HepG2 (cell line): Measurements from ENCODE around the gene MYRFL. TPM values are rescaled to one million over a fixed set of nuclear protein-coding genes. Genes with fewer than 3 reads are reported as not detected.

Source experiments
- ATAC-seq: fragments of 200-7000 bp; cut with Tn5 transposase; 3 replicates; pipeline ENCODE4 v1.9.1; 2020; ENCODE audit warnings: mild to moderate bottlenecking, moderate library complexity
- BruUV-seq: library from RNA; stranded (reverse); fragments of 400-500 nt; replicated peaks from 2 replicates; lab custom pipeline; 2021; lab: Mats Ljungman, UMichigan
- CTCF ChIA-PET: fragments of 300-600 bp; formaldehyde crosslinking; extraction: SDS; loops from one replicate; lab custom pipeline; 2021; ENCODE audit warnings: low total read pairs, inconsistent platforms, low intra/inter-chr PET ratio; lab: Yijun Ruan, JAX
- POLR2A ChIA-PET: fragments of 350-600 bp; sonication (Branson Sonifier 250); formaldehyde crosslinking; loops from one replicate; lab custom pipeline; 2020; ENCODE audit warnings: antibody characterized with exemption, inconsistent platforms; lab: Yijun Ruan, JAX
- DNase-seq: peaks from one replicate; pipeline ENCODE4 v3.0.0-alpha.2; 2015; ENCODE audit warnings: low spot score
- FAIRE-seq: peaks from 3 replicates; lab custom pipeline; 2011; peaks lifted over from hg19 to GRCh38; lab: Jason Lieb, UNC
- H2AFZ ChIP-seq: one replicate; pipeline ENCODE4 v1.6.1; 2011; ENCODE audit warnings: low read length, inconsistent platforms
- H3K27ac ChIP-seq: fragments of 300-600 bp; 3 replicates; pipeline ENCODE4 v1.8.0; 2011; ENCODE audit warnings: mixed run types, mild to moderate bottlenecking, mixed read lengths, low read length, inconsistent platforms; ENCODE audit not compliant: insufficient read depth; ENCODE audit errors: extremely low read length
- H3K27me3 ChIP-seq, 2 experiments: fragments of 200-600 bp in 1 of 2; 2 replicates in 1 of 2; 3 replicates in 1 of 2; pipeline versions ENCODE4 v1.6.0 to v1.8.0; 2011; ENCODE audit warnings: low read length in 2 of 2, mild to moderate bottlenecking in 2 of 2, moderate library complexity in 2 of 2, inconsistent platforms in 1 of 2; ENCODE audit not compliant: insufficient read depth in 2 of 2, control insufficient read depth in 1 of 2
- H3K36me3 ChIP-seq, 2 experiments: fragments of 200-600 bp in 1 of 2; replicated peaks in 1 of 2; 2 replicates in 1 of 2; 3 replicates in 1 of 2; pipeline versions ENCODE4 v1.5.1 to v1.8.0; 2011; ENCODE audit warnings: low read length in 2 of 2, inconsistent platforms in 1 of 2; ENCODE audit not compliant: insufficient read depth in 2 of 2, control insufficient read depth in 1 of 2
- H3K4me1 ChIP-seq: 2 replicates; pipeline ENCODE4 v1.5.1; 2012; ENCODE audit warnings: low read length, inconsistent platforms; ENCODE audit not compliant: insufficient read depth
- H3K4me2 ChIP-seq: 2 replicates; pipeline ENCODE4 v1.6.0; 2011; ENCODE audit warnings: low read depth, low read length, inconsistent platforms
- H3K4me3 ChIP-seq, 3 experiments: fragments of 200-600 bp in 1 of 3; sonication (generic), shearing (Covaris generic) in 1 of 3; replicated peaks in 1 of 3; 2 replicates each; pipeline ENCODE4 v1.5.1; 2011 to 2016; ENCODE audit warnings: low read length in 3 of 3, inconsistent platforms in 2 of 3, low read depth in 2 of 3, mild to moderate bottlenecking in 2 of 3, control low read depth in 1 of 3, mixed read lengths in 1 of 3; ENCODE audit not compliant: insufficient read depth in 1 of 3
- H3K79me2 ChIP-seq: one replicate; pipeline ENCODE4 v1.6.1; 2011; ENCODE audit warnings: low read length, inconsistent platforms; ENCODE audit not compliant: insufficient read depth
- H3K9ac ChIP-seq: 2 replicates; pipeline ENCODE4 v1.6.0; 2011; ENCODE audit warnings: mild to moderate bottlenecking, low read depth, low read length, inconsistent platforms; ENCODE audit not compliant: insufficient read depth
- H3K9me3 ChIP-seq: 2 replicates; pipeline ENCODE4 v1.5.1; 2012; ENCODE audit warnings: mild to moderate bottlenecking, low read length
- H4K20me1 ChIP-seq: 2 replicates; pipeline ENCODE4 v1.6.0; 2011; ENCODE audit warnings: inconsistent platforms, mild to moderate bottlenecking, low read length, moderate library complexity; ENCODE audit not compliant: insufficient read depth
- CENPT ChIP-seq: sonication (generic); formaldehyde crosslinking; IDR thresholded peaks from 2 replicates; pipeline ENCODE4 v1.8.0; 2022; ENCODE audit warnings: low read depth, mild to moderate bottlenecking, moderate library complexity, missing genetic modification reagents
- CREBL2 ChIP-seq: sonication (generic); formaldehyde crosslinking; IDR thresholded peaks from 2 replicates; pipeline ENCODE4 v1.8.1; 2023; ENCODE audit warnings: missing genetic modification reagents, mild to moderate bottlenecking, borderline replicate concordance
- HMG20B ChIP-seq: conservative IDR thresholded peaks from 2 replicates; pipeline ENCODE4 v1.6.1; 2016; ENCODE audit warnings: missing genetic modification reagents, missing compliant biosample characterization
- ISL2 ChIP-seq: sonication (generic); formaldehyde crosslinking; IDR thresholded peaks from 2 replicates; pipeline ENCODE4 v1.5.0; 2020; ENCODE audit warnings: missing genetic modification reagents
- KDM5B ChIP-seq: sonication (generic); formaldehyde crosslinking; IDR thresholded peaks from 2 replicates; pipeline ENCODE4 v1.4.0; 2020; ENCODE audit warnings: missing genetic modification reagents, mild to moderate bottlenecking, borderline replicate concordance
- LCORL ChIP-seq, 2 experiments: fragments of 450-650 bp in 1 of 2; sonication (generic) in 1 of 2; formaldehyde crosslinking in 1 of 2; IDR thresholded peaks; 2 replicates each; pipeline versions ENCODE4 v1.5.0 to v1.6.1; 2017 to 2020; ENCODE audit warnings: antibody characterized with exemption in 1 of 2, missing genetic modification reagents in 1 of 2
- MAX ChIP-seq: IDR thresholded peaks from 2 replicates; pipeline ENCODE4 v1.6.1; 2012; ENCODE audit warnings: inconsistent platforms
- MIER3 ChIP-seq: IDR thresholded peaks from 2 replicates; pipeline ENCODE4 v1.6.1; 2016; ENCODE audit warnings: missing compliant biosample characterization, borderline replicate concordance
- MZF1 ChIP-seq: sonication (generic); formaldehyde crosslinking; IDR thresholded peaks from 2 replicates; pipeline ENCODE4 v1.8.1; 2023; ENCODE audit warnings: mild to moderate bottlenecking, missing genetic modification reagents, borderline replicate concordance
- RBM22 ChIP-seq: fragments of 200-400 bp; formaldehyde crosslinking; optimal IDR thresholded peaks from 2 replicates; pipeline ENCODE3; 2017; ENCODE audit warnings: mild to moderate bottlenecking, low read length, moderate library complexity
- SATB2 ChIP-seq: sonication (generic); formaldehyde crosslinking; IDR thresholded peaks from 2 replicates; pipeline ENCODE4 v1.5.0; 2020; ENCODE audit warnings: missing genetic modification reagents
- STAG1 ChIP-seq: sonication (generic); formaldehyde crosslinking; IDR thresholded peaks from 2 replicates; pipeline ENCODE4 v1.4.0; 2020; ENCODE audit warnings: missing genetic modification reagents
- TAF1 ChIP-seq: sonication (generic); formaldehyde crosslinking; IDR thresholded peaks from 2 replicates; pipeline ENCODE4 v1.4.0; 2020; ENCODE audit warnings: missing genetic modification reagents
- ZFP37 ChIP-seq: sonication (generic); formaldehyde crosslinking; IDR thresholded peaks from 2 replicates; pipeline ENCODE4 v1.4.0; 2020; ENCODE audit warnings: missing genetic modification reagents, borderline replicate concordance
- ZNF263 ChIP-seq: sonication (generic); formaldehyde crosslinking; IDR thresholded peaks from 2 replicates; pipeline ENCODE4 v1.4.0; 2020; ENCODE audit warnings: missing genetic modification reagents
- ZNF713 ChIP-seq: sonication (generic); formaldehyde crosslinking; IDR thresholded peaks from 2 replicates; pipeline ENCODE4 v1.4.0; 2020; ENCODE audit warnings: mild to moderate bottlenecking, missing genetic modification reagents
- ZNF746 ChIP-seq: sonication (generic); formaldehyde crosslinking; IDR thresholded peaks from 2 replicates; pipeline ENCODE4 v1.8.0; 2022; ENCODE audit warnings: mild to moderate bottlenecking, missing genetic modification reagents
- ZSCAN9 ChIP-seq: IDR thresholded peaks from 2 replicates; pipeline ENCODE4 v1.6.1; 2016; ENCODE audit warnings: borderline replicate concordance
- WGBS: methylation state at CpG from one replicate; pipeline ENCODE4 v1.1.6; 2017; ENCODE audit warnings: low lambda C conversion rate; 5-methylcytosine and 5-hydroxymethylcytosine counted together
- in situ Hi-C: cut with HindIII; loops from 2 replicates; pipeline ENCODE4 v1.10.0; 2017; ENCODE audit warnings: low pct_unique_long_range_greater_than_20kb; ENCODE audit not compliant: extremely low pct_ligation_motif_present
- intact Hi-C: fragments of 100-400 bp; cut with micrococcal nuclease; formaldehyde crosslinking; loops from one replicate; pipeline ENCODE4 v1.10.0; 2022; ENCODE audit not compliant: unreplicated experiment
- polyA plus RNA-seq, 8 experiments: library from polyadenylated mRNA; depleted of rRNA in 3 of 8; stranded (reverse) in 7 of 8; unstranded in 1 of 8; fragments of >200 nt; fragmentation: Illumina TruSeq in 4 of 8; extraction: Trizol in 4 of 8; gene quantifications; 2 replicates each; pipeline versions ENCODE4 v1.2.1 to v1.2.3, GENCODE V29; 2011 to 2016; ENCODE audit warnings: low read depth in 4 of 8, missing spikeins in 1 of 8, mixed read lengths in 1 of 8; ENCODE audit not compliant: insufficient read depth in 1 of 8
- total RNA-seq, 5 experiments: library from RNA; depleted of rRNA; stranded (reverse); fragments of >200 nt; fragmentation: Illumina TruSeq; extraction: Trizol; gene quantifications; 2 replicates each; pipeline ENCODE4 v1.2.3, GENCODE V29; 2016; ENCODE audit warnings: low read depth in 1 of 5

The MYRFL gene
- total and polyA plus RNA-seq, 2 of the 13 experiments (the other 11 are each of a cell fraction or from before 2014, with no cell fraction given), result 0.09 to 0.11 TPM

- no peaks in the 10 kb centered on the region for H4K20me1 ChIP-seq
- H2AFZ ChIP-seq, result no peak overlapping the region
- CTCF ChIA-PET, result no interaction called here
- DNase-seq (no peak), FAIRE-seq (no peak), ATAC-seq (no peak)
- no peaks in the 10 kb centered on the region for H3K27me3 ChIP-seq
- no peak overlapping the region for H3K9ac ChIP-seq
- intact Hi-C loops, result no loop called here
- H3K4me1 ChIP-seq, result no peaks in the 10 kb centered on the region
- H3K79me2 ChIP-seq, result no peaks in the 10 kb centered on the region
- in situ Hi-C loops, result loop anchor here (10.0 kb wide), 1 partner anchor 668 kb away; no protein-coding TSS in a partner anchor
- H3K27ac ChIP-seq, result no peak overlapping the region
- no peak overlapping the region for H3K4me3 ChIP-seq
- H3K9me3 ChIP-seq, result no peaks in the 10 kb centered on the region
- TF ChIP-seq ZFP37 (no peak), ZNF263 (CRISPR knock-in tag) (no peak), STAG1 (CRISPR knock-in tag) (no peak), CREBL2 (no peak), RBM22 (no peak), ZNF746 (CRISPR knock-in tag) (no peak), KDM5B (CRISPR knock-in tag) (no peak), TAF1 (CRISPR knock-in tag) (no peak), ZNF713 (CRISPR knock-in tag) (no peak), MAX (no peak), ZSCAN9 (no peak), MZF1 (CRISPR knock-in tag) (no peak), ISL2 (CRISPR knock-in tag) (no peak), SATB2 (CRISPR knock-in tag) (no peak), MIER3 (CRISPR knock-in tag) (no peak), HMG20B (no peak), LCORL (IDR thresholded peaks at IDR 0.05) (no peak), LCORL (CRISPR knock-in tag; IDR thresholded peaks at IDR 0.05) (no peak), CENPT (CRISPR knock-in tag) (no peak)
- POLR2A ChIA-PET, result no interaction called here
- 3% methylated on average over 4 of the region's 4 CpGs for WGBS
- H3K36me3 ChIP-seq, result no peaks in the 10 kb centered on the region
- no peak overlapping the region for H3K4me2 ChIP-seq
- no TSS peak for BruUV-seq
Observed at GRCh38 chr12:69906411-69907216, 81.6 kb downstream of the MYRFL start.
